H1 (cell line): Measurements from ENCODE around the gene GSAP. TPM values are rescaled to one million over a fixed set of nuclear protein-coding genes. Genes with fewer than 3 reads are reported as not detected.
A peak's percentile ranks its signal among the peaks of the same experiment; 100 is the strongest.

Source experiments
- CTCF ChIA-PET: fragments of 300-600 bp; sonication (Branson Sonifier 250); formaldehyde crosslinking; loops from one replicate; lab custom pipeline; 2021; ENCODE audit not compliant: partially characterized antibody; lab: Charles Lee
- POLR2A ChIA-PET: fragments of 300-600 bp; sonication (Branson Sonifier 250); formaldehyde crosslinking; loops from one replicate; lab custom pipeline; 2021; ENCODE audit warnings: inconsistent platforms; ENCODE audit not compliant: partially characterized antibody; lab: Charles Lee
- DNase-seq, 2 experiments: peaks; one replicate each; pipeline versions ENCODE4 v3.0.0 to v3.0.0-alpha.2; 2010 to 2022; ENCODE audit warnings: low spot score in 2 of 2, low read depth in 1 of 2, mixed read lengths in 1 of 2
- FAIRE-seq: peaks from 2 replicates; lab custom pipeline; 2011; peaks lifted over from hg19 to GRCh38; lab: Jason Lieb, UNC
- H2AFZ ChIP-seq: 2 replicates; pipeline ENCODE4 v1.8.1; 2012; ENCODE audit warnings: low read length, inconsistent platforms
- H2AK5ac ChIP-seq: 2 replicates; pipeline ENCODE4 v1.6.1; 2013; ENCODE audit warnings: low read depth, low read length
- H2BK120ac ChIP-seq: replicated peaks from 2 replicates; pipeline ENCODE3; 2013; ENCODE audit warnings: low read depth, low read length, inconsistent platforms
- H2BK12ac ChIP-seq: 2 replicates; pipeline ENCODE4 v1.6.1; 2013; ENCODE audit warnings: low read depth, low read length
- H2BK15ac ChIP-seq: 2 replicates; pipeline ENCODE4 v1.6.1; 2013; ENCODE audit warnings: low read length
- H2BK20ac ChIP-seq: 2 replicates; pipeline ENCODE4 v1.6.1; 2013; ENCODE audit warnings: low read length
- H2BK5ac ChIP-seq: 2 replicates; pipeline ENCODE4 v1.6.1; 2013; ENCODE audit warnings: low read depth, low read length
- H3K14ac ChIP-seq: 2 replicates; pipeline ENCODE4 v1.6.1; 2013; ENCODE audit warnings: inconsistent platforms; ENCODE audit not compliant: insufficient read length
- H3K18ac ChIP-seq: 2 replicates; pipeline ENCODE4 v1.6.1; 2013; ENCODE audit warnings: low read length; ENCODE audit errors: extremely low read depth
- H3K23ac ChIP-seq: 2 replicates; pipeline ENCODE4 v1.6.1; 2013; ENCODE audit warnings: inconsistent platforms; ENCODE audit not compliant: insufficient read length
- H3K23me2 ChIP-seq: 2 replicates; pipeline ENCODE4 v1.6.1; 2013; ENCODE audit warnings: low read depth, low read length
- H3K27ac ChIP-seq: 2 replicates; pipeline ENCODE4 v1.6.1; 2011; ENCODE audit warnings: low read depth, low read length, inconsistent platforms
- H3K27me3 ChIP-seq, 4 experiments: replicated peaks in 1 of 4; 1 replicate in 1 of 4; 2 replicates in 3 of 4; pipeline versions ENCODE4 v1.6.1 to v1.8.1; 2011 to 2013; ENCODE audit warnings: low read length in 3 of 4, mild to moderate bottlenecking in 3 of 4, inconsistent platforms in 2 of 4, mixed read lengths in 2 of 4, moderate library complexity in 1 of 4; ENCODE audit not compliant: control insufficient read depth in 3 of 4, insufficient read depth in 3 of 4; ENCODE audit errors: extremely low read depth in 1 of 4
- H3K36me3 ChIP-seq, 4 experiments: 2 replicates each; pipeline versions ENCODE4 v1.6.1 to v1.8.1; 2011 to 2013; ENCODE audit warnings: mild to moderate bottlenecking in 4 of 4, low read length in 3 of 4, moderate library complexity in 2 of 4, control low read depth in 1 of 4, inconsistent platforms in 1 of 4; ENCODE audit not compliant: insufficient read depth in 4 of 4, control insufficient read depth in 2 of 4
- H3K4ac ChIP-seq: replicated peaks from 2 replicates; pipeline ENCODE3; 2013; ENCODE audit warnings: low read length, low read depth, mixed read lengths, inconsistent platforms; ENCODE audit not compliant: insufficient read length
- H3K4me1 ChIP-seq, 4 experiments: replicated peaks in 1 of 4; 1 replicate in 1 of 4; 2 replicates in 3 of 4; pipeline versions ENCODE4 v1.6.1 to v1.8.1; 2011 to 2013; ENCODE audit warnings: low read length in 3 of 4, inconsistent platforms in 2 of 4, mixed read lengths in 1 of 4; ENCODE audit not compliant: insufficient read depth in 4 of 4, control insufficient read depth in 3 of 4
- H3K4me2 ChIP-seq, 2 experiments: 2 replicates each; pipeline versions ENCODE4 v1.6.1 to v1.8.1; 2011 to 2013; ENCODE audit warnings: low read depth in 2 of 2, low read length in 2 of 2, control low read depth in 1 of 2, inconsistent platforms in 1 of 2, mild to moderate bottlenecking in 1 of 2; ENCODE audit not compliant: insufficient read depth in 1 of 2
- H3K4me3 ChIP-seq, 4 experiments: fragments of 200-600, 300-600 bp in 1 of 4; sonication (generic), shearing (Covaris generic), sonication (Bioruptor Twin) in 1 of 4; 2 replicates each; pipeline versions ENCODE4 v1.5.1 to v1.8.1; 2011 to 2016; ENCODE audit warnings: low read length in 4 of 4, low read depth in 3 of 4, control low read depth in 2 of 4, inconsistent platforms in 2 of 4, mild to moderate bottlenecking in 2 of 4, mixed read lengths in 1 of 4, moderate library complexity in 1 of 4; ENCODE audit not compliant: insufficient read depth in 2 of 4; ENCODE audit errors: extremely low read depth in 1 of 4
- H3K56ac ChIP-seq: replicated peaks from 2 replicates; pipeline ENCODE3; 2013; ENCODE audit warnings: low read depth, mild to moderate bottlenecking, mixed read lengths, low read length, inconsistent platforms; ENCODE audit not compliant: insufficient read length
- H3K79me1 ChIP-seq: 2 replicates; pipeline ENCODE4 v1.6.1; 2013; ENCODE audit warnings: low read depth, low read length, control low read depth
- H3K79me2 ChIP-seq, 2 experiments: 2 replicates each; pipeline versions ENCODE4 v1.6.1 to v1.8.1; 2012 to 2013; ENCODE audit warnings: low read length in 2 of 2, mild to moderate bottlenecking in 2 of 2, inconsistent platforms in 1 of 2; ENCODE audit not compliant: insufficient read depth in 2 of 2, control insufficient read depth in 1 of 2
- H3K9ac ChIP-seq, 4 experiments: replicated peaks in 1 of 4; 1 replicate in 1 of 4; 2 replicates in 3 of 4; pipeline versions ENCODE4 v1.6.1 to v1.8.1; 2011 to 2013; ENCODE audit warnings: low read depth in 3 of 4, low read length in 3 of 4, control low read depth in 2 of 4, mild to moderate bottlenecking in 2 of 4, moderate library complexity in 2 of 4, inconsistent platforms in 1 of 4; ENCODE audit errors: extremely low read depth in 1 of 4
- H3K9me3 ChIP-seq, 2 experiments: 2 replicates each; pipeline versions ENCODE4 v1.6.1 to v1.8.1; 2012 to 2013; ENCODE audit warnings: mild to moderate bottlenecking in 2 of 2, moderate library complexity in 2 of 2, control low read depth in 1 of 2, inconsistent platforms in 1 of 2, low read depth in 1 of 2, low read length in 1 of 2, mixed read lengths in 1 of 2; ENCODE audit not compliant: insufficient read depth in 2 of 2
- H4K20me1 ChIP-seq, 2 experiments: replicated peaks in 1 of 2; 2 replicates each; pipeline versions ENCODE3 to v1.8.1; 2011 to 2013; ENCODE audit warnings: inconsistent platforms in 2 of 2, low read length in 2 of 2, mild to moderate bottlenecking in 1 of 2; ENCODE audit not compliant: insufficient read depth in 2 of 2, control insufficient read depth in 1 of 2
- H4K5ac ChIP-seq: 2 replicates; pipeline ENCODE4 v1.6.1; 2013; ENCODE audit warnings: low read length, low read depth, mixed read lengths, inconsistent platforms; ENCODE audit not compliant: insufficient read length
- H4K8ac ChIP-seq: 2 replicates; pipeline ENCODE4 v1.8.0; 2013; ENCODE audit warnings: mild to moderate bottlenecking, moderate library complexity, low read length, inconsistent platforms; ENCODE audit not compliant: insufficient read depth; ENCODE audit errors: extremely low read depth
- H4K91ac ChIP-seq: replicated peaks from 2 replicates; pipeline ENCODE3; 2013; ENCODE audit warnings: low read length, mixed read lengths, inconsistent platforms; ENCODE audit not compliant: insufficient read length
- ASH2L ChIP-seq: fragments of 200-600, 300-600 bp; sonication (generic); IDR thresholded peaks from one replicate; pipeline ENCODE4 v1.7.1; 2017; ENCODE audit warnings: low read length
- CEBPB ChIP-seq: IDR thresholded peaks from 2 replicates; pipeline ENCODE4 v1.6.1; 2012; ENCODE audit warnings: low read depth, low read length
- HDAC6 ChIP-seq: IDR thresholded peaks from one replicate; pipeline ENCODE4 v1.7.1; 2012; ENCODE audit warnings: low read depth, mild to moderate bottlenecking, inconsistent platforms, low read length, moderate library complexity
- JUN ChIP-seq: IDR thresholded peaks from 2 replicates; pipeline ENCODE4 v1.6.1; 2011; ENCODE audit warnings: low read depth, mild to moderate bottlenecking, improper control_type of control experiment, low read length
- PHF8 ChIP-seq: fragments of 200-600 bp; sonication (generic); conservative IDR thresholded peaks from 2 replicates; pipeline ENCODE4 v1.7.1; 2012; ENCODE audit warnings: low read depth, mild to moderate bottlenecking, inconsistent platforms, low read length, moderate library complexity
- POU5F1 ChIP-seq: IDR thresholded peaks from 2 replicates; pipeline ENCODE4 v1.6.1; 2011; ENCODE audit warnings: low read depth, mild to moderate bottlenecking, low read length, moderate library complexity
- RXRA ChIP-seq: IDR thresholded peaks from 2 replicates; pipeline ENCODE4 v1.6.1; 2011; ENCODE audit warnings: low read depth, mild to moderate bottlenecking, low read length, moderate library complexity; ENCODE audit not compliant: insufficient read depth
- SIN3A ChIP-seq, 2 experiments: IDR thresholded peaks in 1 of 2; conservative IDR thresholded peaks in 1 of 2; 2 replicates each; pipeline ENCODE4 v1.6.1; 2011 to 2012; ENCODE audit warnings: low read length in 2 of 2, improper control_type of control experiment in 1 of 2, low read depth in 1 of 2, mild to moderate bottlenecking in 1 of 2
- TBP ChIP-seq: IDR thresholded peaks from 2 replicates; pipeline ENCODE4 v1.6.1; 2011; ENCODE audit warnings: low read depth, low read length, improper control_type of control experiment
- WGBS, 2 experiments: shearing (Covaris generic) in 1 of 2; methylation state at CpG; one replicate each; pipeline versions ENCODE4 v1.1.6 to v1.1.7; 2013 to 2015; ENCODE audit warnings: low lambda C conversion rate in 2 of 2, mixed read lengths in 2 of 2, inconsistent platforms in 1 of 2, low coverage in 1 of 2, missing lambda C conversion rate in 1 of 2; ENCODE audit not compliant: insufficient replicate concordance in 2 of 2, insufficient coverage in 1 of 2, insufficient read length in 1 of 2; ENCODE audit errors: extremely low coverage in 1 of 2, missing lambda C conversion rate in 1 of 2; 5-methylcytosine and 5-hydroxymethylcytosine counted together
- polyA plus RNA-seq, 7 experiments: library from polyadenylated mRNA; depleted of rRNA in 3 of 7; stranded (reverse) in 5 of 7; unstranded in 2 of 7; fragments of >200 nt in 5 of 7; fragments of 200-250 nt in 2 of 7; gene quantifications; 1 replicate in 5 of 7; 2 replicates in 1 of 7; 4 replicates in 1 of 7; pipeline versions ENCODE4 v1.2.1 to v1.2.3, GENCODE V29; 2011 to 2013; ENCODE audit warnings: missing spikeins in 2 of 7, mixed read lengths in 2 of 7
- total RNA-seq: library from RNA; stranded (reverse); fragmentation: NEBNext Ultra II Directional; extraction: Animal tissue kit (Norgen Biotek cat#: 25700); gene quantifications from 2 replicates; pipeline ENCODE4 v1.2.1, GENCODE V29; 2021

The GSAP gene
- total and polyA plus RNA-seq, 2 of the 8 experiments (the other 6 are each of a cell fraction or from before 2014, with no cell fraction given): 0.93 to 2.1 TPM

DNA sequence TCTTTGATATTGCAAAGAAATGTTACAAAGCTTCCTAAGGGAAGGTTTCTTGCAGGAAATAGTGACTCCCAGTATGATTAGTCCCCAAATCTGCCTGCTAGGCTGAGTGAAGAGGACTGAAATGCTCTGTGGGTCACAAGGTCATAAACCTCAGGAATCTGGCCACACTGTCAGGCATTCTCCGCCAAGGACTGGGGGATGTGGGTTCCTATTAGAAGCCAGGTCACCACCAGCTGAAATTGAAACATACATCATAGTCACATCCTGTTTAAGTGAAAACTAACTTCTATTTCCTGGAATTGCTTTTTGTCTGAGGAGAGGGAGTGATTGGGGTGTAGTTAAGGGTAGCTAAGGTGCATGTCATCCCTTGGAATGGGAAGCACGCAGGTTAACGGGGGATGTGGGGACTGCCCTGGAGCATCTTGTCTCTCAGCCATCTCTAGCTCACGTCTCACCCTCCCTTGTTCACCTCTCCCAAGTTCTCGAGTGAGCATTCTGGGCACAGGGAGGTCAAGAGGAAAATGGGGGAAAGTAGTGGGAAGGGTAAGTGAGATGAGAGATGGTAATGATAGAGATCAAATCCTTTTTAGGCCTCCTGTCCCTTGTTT is 12.0 kb upstream of the GSAP start:
- no peaks in the 10 kb centered on the region for H3K9me3 ChIP-seq
- H4K91ac ChIP-seq: peak overlapping the region; percentile 8
- no peak overlapping the region for H4K5ac ChIP-seq
- no peak overlapping the region for H3K9ac ChIP-seq
- no peaks in the 10 kb centered on the region for H3K36me3 ChIP-seq
- peak overlapping the region; percentile 4; the same call in 1 of the 2 replicates for H2AK5ac ChIP-seq
- POLR2A ChIA-PET: interaction anchor here (4.0 kb wide), 1 partner anchor 14 kb away, joined by 28 read pairs; the partner anchor contains the start of gene GSAP
- H4K8ac ChIP-seq: no peak overlapping the region
- TF ChIP-seq SIN3A (conservative IDR thresholded peaks at IDR 0.05 in 1 of 2, IDR thresholded peaks at IDR 0.05 in 1 of 2; ENCODE audit: low read depth in 1 of 2, low read length in 2 of 2) (no peak), JUN (no peak), RXRA (no peak), PHF8 (no peak), ASH2L (no peak), HDAC6 (no peak), POU5F1 (no peak), CEBPB (no peak), TBP (no peak)
- FAIRE-seq: no peak
- H3K27me3 ChIP-seq: no peaks in the 10 kb centered on the region
- H3K56ac ChIP-seq: no peak overlapping the region
- no peak overlapping the region for H2BK120ac ChIP-seq
- H2BK5ac ChIP-seq: no peak overlapping the region
- no peaks in the 10 kb centered on the region for H3K79me1 ChIP-seq
- no peak overlapping the region for H3K4me3 ChIP-seq
- H3K4ac ChIP-seq: no peak overlapping the region
- 0 out of 2 replicates have a peak overlapping the region, but pooled peaks have one; percentile 53 for H2BK20ac ChIP-seq
- H3K4me2 ChIP-seq: no peak overlapping the region
- CTCF ChIA-PET: interaction anchor here (0.7 to 3.7 kb wide), 4 partner anchors 10 to 333 kb away, joined by 3 to 12 read pairs (median 3); no protein-coding TSS in a partner anchor
- no peaks in the 10 kb centered on the region for H4K20me1 ChIP-seq
- no peak overlapping the region for H3K27ac ChIP-seq
- H3K4me1 ChIP-seq: peaks cover 0 to 18% (median 14%) of the 10 kb centered on the region in 4 experiments; a peak in 5 of 7 replicates
- no peaks in the 10 kb centered on the region for H3K79me2 ChIP-seq
- no peak overlapping the region; the same call in 1 of the 2 replicates for H3K18ac ChIP-seq
- no peak overlapping the region for H3K23ac ChIP-seq
- DNase-seq: no peak
- H2AFZ ChIP-seq: 0 out of 2 replicates have a peak overlapping the region, but pooled peaks have one; percentile 1
- WGBS, 2 experiments: 82% methylated on average over 5 of the region's 5 CpGs; no CpG with 5 or more reads in 1 of the 2 experiments
- H2BK15ac ChIP-seq: no peak overlapping the region
- H3K14ac ChIP-seq: no peak overlapping the region
- H3K23me2 ChIP-seq: no peaks in the 10 kb centered on the region
- peak overlapping the region; percentile 40; the same call in 1 of the 2 replicates for H2BK12ac ChIP-seq
